Measurements from ENCODE around the gene EHBP1.

GRCh38 chr2:62800618-62801017, 95.1 kb downstream of the EHBP1 start:
- TF ChIP-seq, protein P1, sequence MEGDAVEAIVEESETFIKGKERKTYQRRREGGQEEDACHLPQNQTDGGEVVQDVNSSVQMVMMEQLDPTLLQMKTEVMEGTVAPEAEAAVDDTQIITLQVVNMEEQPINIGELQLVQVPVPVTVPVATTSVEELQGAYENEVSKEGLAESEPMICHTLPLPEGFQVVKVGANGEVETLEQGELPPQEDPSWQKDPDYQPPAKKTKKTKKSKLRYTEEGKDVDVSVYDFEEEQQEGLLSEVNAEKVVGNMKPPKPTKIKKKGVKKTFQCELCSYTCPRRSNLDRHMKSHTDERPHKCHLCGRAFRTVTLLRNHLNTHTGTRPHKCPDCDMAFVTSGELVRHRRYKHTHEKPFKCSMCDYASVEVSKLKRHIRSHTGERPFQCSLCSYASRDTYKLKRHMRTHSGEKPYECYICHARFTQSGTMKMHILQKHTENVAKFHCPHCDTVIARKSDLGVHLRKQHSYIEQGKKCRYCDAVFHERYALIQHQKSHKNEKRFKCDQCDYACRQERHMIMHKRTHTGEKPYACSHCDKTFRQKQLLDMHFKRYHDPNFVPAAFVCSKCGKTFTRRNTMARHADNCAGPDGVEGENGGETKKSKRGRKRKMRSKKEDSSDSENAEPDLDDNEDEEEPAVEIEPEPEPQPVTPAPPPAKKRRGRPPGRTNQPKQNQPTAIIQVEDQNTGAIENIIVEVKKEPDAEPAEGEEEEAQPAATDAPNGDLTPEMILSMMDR (IDR thresholded peaks at IDR 0.05), result no peak
- no peak for TF ChIP-seq POLR2A (IDR thresholded peaks at IDR 0.05)
- TF ChIP-seq EP300 (IDR thresholded peaks at IDR 0.05), result no peak
- TF ChIP-seq POLR2AphosphoS5 (IDR thresholded peaks at IDR 0.05), result no peak

Data from suprapubic skin (tissue), 4 donors.